GM12891 (cell line): Measurements from ENCODE around the gene MCOLN2.

ENCODE experiments used
- PAX5 ChIP-seq: IDR thresholded peaks from 2 replicates; pipeline ENCODE4 v1.6.1; 2011; ENCODE audit warnings: low read length, moderate library complexity, mild to moderate bottlenecking; ENCODE audit not compliant: insufficient read depth, severe bottlenecking
- POLR2A ChIP-seq: IDR thresholded peaks from 2 replicates; pipeline ENCODE4 v1.6.1; 2011; ENCODE audit warnings: low read depth, low read length, control low read depth
- POLR2AphosphoS5 ChIP-seq: IDR thresholded peaks from 2 replicates; pipeline ENCODE4 v1.6.1; 2011; ENCODE audit warnings: low read depth, low read length, control low read depth
- POU2F2 ChIP-seq: IDR thresholded peaks from 2 replicates; pipeline ENCODE4 v1.6.1; 2011; ENCODE audit warnings: low read depth, mild to moderate bottlenecking, control low read depth, low read length, moderate library complexity
- SPI1 ChIP-seq: IDR thresholded peaks from 2 replicates; pipeline ENCODE4 v1.6.1; 2011; ENCODE audit warnings: low read depth, low read length, control low read depth
- TAF1 ChIP-seq: IDR thresholded peaks from 2 replicates; pipeline ENCODE4 v1.6.1; 2011; ENCODE audit warnings: low read depth, low read length, control low read depth

- TF ChIP-seq POLR2A (no peak), POLR2AphosphoS5 (no peak), TAF1 (no peak), PAX5 (no peak), SPI1 (no peak), POU2F2 (no peak)
Observed at GRCh38 chr1:84899969-84900368, 96.9 kb downstream of the MCOLN2 start.
